ENCODE data around the gene PMEL.
"Not testable (repeated sequence)": the region's sequence is repeated elsewhere in the genome, so short reads cannot be mapped to it uniquely, and the experiment has no call there.

Gene PMEL

DNA sequence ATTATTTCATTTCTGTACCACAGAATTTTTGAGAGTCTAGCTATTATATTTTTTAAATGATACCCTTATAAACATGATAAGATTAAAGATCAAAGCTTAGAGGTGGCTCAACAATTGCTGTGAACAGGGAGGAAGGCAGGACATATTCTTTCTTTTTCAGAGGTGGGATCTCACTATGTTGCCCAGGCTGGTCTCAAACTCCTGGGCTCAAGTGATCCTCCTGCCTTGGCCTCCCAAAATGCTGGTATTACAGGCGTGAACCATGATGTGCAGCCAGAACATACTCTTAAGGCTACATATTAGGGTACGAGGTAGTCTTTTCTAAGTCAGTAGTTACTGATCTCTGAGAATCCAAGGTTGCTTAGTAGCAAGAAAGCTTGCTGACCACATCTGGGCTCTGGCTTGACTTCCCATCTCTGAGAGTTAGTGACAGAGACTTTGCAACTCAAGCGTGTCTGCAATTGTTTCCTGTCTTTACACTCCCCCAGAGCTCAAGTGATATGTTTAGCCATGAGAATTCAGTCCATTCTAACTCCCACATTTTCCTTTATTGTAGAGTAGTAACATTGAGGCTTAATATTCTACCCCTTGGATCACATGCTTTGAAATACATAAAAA, 16.6 kb upstream of the PMEL start:
- DNase-seq = no peak

DNA sequence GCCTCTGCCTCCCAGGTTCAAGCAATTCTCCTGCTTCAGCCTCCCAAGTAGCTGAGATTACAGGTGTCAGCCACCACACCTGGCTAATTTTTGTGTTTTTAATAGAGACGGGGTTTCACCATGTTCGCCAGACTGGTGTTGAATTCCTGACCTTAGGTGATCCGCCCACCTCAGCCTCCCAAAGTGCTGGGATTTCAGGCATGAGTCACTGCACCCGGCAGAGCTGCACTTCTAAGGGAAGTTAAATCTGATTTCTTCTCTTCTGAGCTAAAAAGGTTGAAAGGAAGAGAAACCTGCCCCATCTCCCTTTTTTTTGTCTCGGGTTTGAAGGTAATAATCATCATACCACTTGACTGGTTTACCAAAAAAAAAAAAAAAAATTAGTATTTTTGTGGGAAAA, 16.0 kb upstream of the PMEL start:
- DNase-seq = not testable (repeated sequence)

DNA sequence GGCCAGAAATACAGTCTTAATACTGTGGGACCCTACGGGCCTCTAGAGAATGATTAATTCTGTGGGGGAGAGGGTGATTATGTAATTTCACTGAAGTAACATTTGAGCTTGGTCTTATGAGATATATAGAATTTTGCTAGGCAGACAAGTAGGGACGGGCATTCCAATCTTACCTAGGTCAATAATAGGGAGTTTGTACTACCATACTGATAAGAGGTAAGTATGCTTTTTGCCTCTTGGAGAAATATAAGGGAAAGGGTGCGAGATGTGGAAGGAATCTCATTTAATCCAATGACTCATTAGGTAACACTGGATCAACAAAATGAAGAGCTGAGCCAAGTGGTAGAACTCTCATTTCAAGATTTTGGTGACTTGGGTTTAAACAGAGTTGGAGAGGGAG, 13.2 kb upstream of the PMEL start:
- DNase-seq = no peak

DNA sequence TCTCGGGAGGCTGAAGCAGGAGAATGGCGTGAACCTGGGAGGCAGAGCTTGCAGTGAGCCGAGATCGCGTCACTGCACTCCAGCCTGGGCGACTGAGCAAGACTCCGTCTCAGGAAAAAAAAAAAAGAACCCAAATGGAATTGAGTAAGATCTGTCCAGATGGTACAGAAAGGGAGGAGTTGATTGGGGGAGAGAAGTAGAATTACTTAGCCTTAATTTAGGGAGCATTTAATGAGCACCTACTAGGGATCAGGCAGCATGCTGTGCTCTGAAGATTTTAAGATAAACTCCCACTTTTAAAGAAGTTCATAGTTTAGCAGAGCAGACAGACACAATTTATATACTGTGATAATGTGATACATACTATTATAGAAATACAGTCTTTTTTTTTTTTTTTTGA, 12.6 kb upstream of the PMEL start:
- no peak for DNase-seq

DNA sequence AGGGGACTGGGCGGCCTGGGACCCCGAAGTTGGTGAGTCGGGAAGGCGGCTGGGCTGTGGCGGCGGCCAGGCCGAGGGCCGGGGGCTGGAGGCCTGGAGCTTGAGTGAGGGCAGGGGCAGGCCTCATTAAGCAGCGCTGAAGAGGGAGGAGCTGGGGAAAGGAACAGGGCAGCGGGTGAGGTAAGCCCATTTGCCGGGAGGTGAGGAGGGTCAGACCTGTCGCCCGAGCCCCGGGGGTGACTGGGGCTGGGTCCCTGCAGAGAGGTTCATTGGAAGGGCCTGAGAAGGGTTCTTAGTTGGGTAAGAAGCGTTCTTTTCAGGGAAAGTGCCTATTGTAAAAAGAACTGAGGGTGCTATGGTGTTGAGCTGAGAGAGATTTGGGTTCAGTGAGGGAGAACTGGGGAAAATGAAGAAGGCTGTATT, 8.5 kb upstream of the PMEL start:
- DNase-seq = peak; percentile 30

DNA sequence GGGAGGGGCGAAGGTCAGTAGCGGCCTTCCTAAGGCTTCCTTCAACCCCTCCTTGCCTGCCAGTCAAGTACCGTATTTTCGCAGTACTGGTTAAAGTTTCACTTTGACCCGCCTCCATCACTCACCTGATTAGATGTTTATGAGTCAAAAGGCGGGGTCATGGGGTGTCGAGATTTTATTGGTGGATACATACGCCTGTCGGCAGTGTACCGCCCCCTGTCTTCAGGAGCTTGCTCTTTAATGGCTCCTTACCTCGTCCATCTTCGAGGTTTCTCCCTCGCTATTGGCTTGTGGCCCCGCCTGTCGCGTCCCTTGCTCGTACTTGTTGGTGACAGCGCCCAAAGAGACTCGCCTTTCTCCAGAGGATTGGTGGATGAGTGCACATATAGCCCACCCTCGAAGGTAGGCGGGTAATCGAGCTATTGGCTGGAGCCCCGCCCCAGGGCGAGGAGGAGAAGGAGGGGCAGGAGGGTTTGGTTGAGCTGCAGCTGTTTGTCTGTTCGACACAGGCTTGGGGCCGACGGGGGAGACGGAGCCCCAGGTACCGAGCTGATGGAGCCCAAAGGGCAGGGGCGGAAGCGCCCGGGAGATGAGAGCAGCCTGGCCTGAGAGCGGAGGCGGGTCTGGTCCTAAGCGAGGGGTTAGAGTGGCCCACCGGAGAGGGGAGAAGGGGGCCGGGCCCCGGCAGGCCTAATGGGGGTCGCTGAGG, 7.9 kb upstream of the PMEL start, which contains the start of gene RAB5B:
TSS of gene RAB5B (plus strand) at position 480 of the 709 bp plus-strand sequence. CDS start 12,883 bp downstream, outside the sequence.
- peak; percentile 96 for DNase-seq

DNA sequence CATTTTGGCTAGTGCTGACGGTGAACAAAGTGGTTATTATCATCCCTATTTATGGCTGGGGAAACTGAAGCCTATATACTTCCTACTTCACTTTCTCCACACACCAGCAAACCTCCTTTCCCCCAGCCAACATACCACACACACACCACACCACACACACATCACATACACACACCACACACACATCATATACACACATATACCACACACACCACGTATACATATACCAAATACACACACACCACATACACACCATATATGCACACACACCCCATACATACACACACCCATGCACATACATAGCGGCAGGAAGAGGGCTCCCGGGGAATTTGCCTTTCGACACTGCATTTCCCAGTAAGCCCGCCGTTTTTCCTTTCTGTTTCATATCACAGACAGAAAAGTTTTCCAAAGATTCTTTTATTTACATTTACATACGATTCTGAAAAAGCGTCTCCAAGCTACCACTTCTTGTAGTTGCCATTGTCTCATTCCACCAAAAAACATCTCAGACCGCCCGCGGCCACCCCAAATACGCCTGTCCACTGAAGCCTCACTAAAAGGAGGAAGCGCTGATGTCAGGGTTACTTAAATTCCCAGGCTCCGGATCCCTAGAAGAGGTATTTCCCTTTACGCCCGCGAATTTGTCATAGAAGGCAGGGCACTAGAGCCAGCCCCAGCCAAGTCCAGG, 7.2 kb upstream of the PMEL start:
- DNase-seq = no peak

DNA sequence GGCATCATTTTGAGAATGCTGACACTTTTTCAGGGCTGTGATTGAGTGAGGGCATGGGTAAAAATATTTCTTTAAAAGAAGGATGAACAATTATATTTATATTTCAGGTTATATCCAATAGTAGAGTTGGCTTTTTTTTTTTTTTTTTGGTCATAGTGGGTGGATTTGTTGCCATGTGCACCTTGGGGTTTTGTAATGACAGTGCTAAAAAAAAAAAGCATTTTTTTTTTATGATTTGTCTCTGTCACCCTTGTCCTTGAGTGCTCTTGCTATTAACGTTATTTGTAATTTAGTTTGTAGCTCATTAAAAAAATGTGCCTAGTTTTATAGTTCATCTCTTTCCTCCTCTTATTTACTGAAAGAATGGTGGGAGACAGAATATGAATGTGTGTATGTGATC, 6.6 kb upstream of the PMEL start:
- DNase-seq = no peak

DNA sequence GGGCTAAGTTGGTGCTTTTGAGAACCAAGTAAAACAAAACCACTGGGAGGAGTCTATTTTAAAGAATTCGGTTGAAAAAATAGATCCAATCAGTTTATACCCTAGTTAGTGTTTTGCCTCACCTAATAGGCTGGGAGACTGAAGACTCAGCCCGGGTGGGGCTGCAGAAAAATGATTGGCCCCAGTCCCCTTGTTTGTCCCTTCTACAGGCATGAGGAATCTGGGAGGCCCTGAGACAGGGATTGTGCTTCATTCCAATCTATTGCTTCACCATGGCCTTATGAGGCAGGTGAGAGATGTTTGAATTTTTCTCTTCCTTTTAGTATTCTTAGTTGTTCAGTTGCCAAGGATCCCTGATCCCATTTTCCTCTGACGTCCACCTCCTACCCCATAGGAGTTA, 6.2 kb upstream of the PMEL start:
- no peak for DNase-seq

DNA sequence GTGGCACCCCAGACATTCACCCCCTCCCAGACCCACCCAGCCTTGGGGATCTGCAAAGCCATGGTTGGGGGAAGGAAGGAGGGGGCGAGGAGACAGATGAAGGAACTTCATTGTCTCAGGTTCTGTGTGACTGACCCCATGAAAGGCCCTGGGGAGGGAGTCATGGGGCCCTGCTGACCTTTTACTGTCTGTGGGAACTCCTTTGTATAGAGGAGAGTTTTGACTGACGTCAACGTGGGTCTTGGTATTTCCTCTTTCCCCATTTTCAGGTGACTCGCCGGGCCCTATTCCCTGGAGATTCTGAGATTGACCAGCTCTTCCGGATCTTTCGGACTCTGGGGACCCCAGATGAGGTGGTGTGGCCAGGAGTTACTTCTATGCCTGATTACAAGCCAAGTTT, 4.9 kb upstream of the PMEL start:
- DNase-seq = no peak

DNA sequence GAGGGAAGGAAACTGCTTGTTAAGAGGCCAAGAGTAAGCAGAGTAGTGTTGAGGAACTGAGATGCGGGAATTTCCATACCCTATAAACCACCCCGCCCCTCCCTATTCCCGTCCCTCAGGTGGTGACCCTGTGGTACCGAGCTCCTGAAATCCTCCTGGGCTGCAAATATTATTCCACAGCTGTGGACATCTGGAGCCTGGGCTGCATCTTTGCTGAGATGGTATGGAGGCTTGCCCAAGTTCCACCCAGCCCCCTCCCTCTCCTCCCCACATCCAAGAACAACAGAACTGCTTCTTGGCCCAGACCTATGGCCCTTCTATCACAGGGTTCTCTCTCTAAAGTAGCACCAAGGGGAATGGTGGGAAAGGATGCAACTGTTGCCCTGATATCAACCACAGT, 3.5 kb upstream of the PMEL start:
- DNase-seq = no peak

DNA sequence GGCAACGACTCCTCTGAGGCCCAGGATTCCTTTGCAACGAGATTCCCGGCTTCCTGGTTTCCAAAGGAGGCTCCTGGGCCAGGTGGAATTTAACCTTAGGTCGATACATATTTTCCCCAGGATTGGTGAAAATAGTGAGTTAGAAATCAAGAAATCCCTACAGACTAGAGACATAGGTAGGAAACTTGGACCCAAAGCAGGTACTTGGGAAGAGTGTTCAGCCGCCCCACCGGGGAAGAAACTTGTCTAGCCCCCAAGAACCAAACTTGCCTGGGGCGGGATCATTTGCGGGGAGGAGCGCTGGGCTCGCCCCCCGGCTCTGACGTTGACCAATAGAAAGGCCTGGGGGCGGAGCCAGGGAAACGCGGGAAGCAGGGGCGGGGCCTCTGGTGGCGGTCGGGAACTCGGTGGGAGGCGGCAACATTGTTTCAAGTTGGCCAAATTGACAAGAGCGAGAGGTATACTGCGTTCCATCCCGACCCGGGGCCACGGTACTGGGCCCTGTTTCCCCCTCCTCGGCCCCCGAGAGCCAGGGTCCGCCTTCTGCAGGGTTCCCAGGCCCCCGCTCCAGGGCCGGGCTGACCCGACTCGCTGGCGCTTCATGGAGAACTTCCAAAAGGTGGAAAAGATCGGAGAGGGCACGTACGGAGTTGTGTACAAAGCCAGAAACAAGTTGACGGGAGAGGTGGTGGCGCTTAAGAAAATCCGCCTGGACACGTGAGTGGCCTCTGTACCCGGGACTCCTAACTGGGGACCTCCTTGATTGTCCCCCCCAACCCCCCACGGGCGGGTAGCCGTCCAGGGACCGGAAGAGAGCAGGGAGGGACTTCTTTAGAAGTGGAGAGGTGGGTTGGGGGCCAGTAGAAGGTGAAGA, 803 bp upstream of the PMEL start, which contains the start of gene CDK2:
TSS of gene CDK2 (plus strand) at position 423 of the 874 bp plus-strand sequence. CDS start at position 602, 179 bp downstream.
- DNase-seq = peak; percentile 85

DNA sequence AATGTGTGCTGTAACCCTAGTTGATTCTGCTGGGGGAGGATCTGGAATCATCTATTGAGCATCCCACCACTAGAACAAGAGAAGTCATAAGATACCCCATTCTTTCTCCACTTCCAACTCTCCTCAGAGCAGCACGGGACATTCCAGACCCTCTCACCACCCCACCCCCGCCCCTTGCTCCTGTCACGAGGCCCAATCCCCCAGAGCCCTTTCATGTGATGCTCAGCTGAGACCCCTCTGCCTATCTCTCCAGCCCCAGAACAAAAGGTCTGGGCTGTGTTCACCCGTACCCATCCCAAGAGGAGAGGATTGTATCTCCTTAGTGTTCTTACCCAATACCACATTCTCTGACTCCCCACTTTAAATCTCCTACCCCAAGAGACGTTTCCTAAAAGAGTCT, 602 bp downstream of the PMEL start:
- DNase-seq = no peak

DNA sequence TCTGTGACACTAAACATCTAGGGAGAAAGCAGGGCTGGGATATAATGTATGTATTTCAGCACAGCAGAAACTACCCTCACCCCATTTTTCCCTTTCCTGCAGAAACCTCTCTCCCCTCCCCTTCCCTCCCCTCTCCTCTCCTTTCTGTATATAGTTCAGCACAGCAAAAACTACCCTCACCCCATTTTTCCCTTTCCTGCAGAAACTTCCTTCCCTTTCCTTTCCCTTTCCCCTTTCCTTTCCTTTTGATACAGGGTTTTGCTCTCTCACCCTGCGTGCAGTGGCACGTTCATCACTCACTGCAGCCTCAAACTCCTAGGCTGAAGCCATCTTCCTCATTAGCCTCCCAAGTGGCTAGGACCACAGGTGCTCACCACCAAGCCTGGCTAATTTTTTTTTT, 2.1 kb downstream of the PMEL start:
- DNase-seq = no peak

DNA sequence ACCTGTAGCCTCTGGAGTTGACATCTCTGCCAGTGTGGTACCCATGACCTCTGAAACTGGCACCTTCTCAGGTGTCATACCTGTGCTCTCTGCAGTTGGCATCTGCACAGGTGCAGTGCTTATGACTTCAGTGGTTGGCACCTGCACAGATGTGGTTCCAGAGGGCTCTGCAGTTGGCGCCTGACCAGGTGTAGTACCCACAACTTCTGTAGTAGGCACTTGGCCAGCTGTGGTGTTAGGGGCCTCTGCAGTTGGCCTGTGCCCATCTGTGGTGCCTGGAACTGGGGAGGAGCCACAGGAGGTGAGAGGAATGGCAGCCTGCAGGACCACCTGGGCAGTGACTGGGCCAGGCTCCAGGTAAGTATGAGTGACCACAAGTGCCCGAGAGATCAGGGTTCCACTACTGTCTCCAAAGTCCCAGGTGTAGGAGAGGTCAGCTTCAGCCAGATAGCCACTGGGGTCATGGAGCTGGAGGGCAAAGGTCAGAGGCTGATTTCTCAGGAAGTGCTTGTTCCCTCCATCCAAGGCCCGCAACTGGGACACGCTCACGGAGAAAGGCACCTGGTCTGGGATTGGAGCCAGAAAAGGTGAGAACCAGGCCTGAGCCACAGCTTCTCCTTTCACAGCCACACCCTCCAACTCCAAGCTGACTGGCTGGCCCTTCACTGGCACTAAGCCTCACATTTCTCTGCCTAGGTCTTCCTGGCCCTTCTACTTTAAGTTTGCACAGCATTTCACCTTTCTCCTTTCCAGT, 8.6 kb downstream of the PMEL start:
- no peak for DNase-seq

DNA sequence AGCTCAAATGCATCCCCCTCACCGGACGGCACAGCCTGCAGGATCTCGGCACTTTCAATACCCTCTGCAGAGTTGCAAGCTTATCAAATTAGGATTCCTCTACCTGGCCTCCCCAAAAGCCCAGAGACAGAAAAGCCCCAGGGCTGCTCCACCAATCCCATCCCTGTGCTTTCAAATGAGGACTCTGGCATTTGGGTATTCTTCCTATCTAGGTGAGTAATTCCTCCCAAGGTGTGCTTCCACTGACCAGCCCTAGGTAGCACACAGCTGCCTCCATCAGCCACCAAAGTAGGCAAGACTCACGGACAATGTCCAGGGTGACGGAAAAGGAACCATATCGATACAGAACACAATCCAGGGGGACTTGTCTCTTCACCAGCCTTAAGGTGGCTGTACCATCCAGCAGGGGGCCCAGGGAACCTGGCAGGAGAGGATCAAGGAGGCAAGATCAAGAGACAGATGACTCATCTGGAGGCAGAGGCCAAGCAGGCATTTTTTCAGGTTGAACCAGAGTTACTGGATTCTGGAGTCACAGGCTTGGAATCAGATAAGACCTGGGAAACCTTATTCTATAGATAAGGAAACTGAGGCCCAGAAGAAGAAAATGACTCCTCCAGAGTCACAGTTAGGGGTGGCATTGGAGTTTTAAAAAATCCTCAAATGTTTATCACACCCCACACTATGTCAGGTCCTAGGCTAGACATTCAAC, 9.9 kb downstream of the PMEL start:
- DNase-seq = peak; percentile 37

DNA sequence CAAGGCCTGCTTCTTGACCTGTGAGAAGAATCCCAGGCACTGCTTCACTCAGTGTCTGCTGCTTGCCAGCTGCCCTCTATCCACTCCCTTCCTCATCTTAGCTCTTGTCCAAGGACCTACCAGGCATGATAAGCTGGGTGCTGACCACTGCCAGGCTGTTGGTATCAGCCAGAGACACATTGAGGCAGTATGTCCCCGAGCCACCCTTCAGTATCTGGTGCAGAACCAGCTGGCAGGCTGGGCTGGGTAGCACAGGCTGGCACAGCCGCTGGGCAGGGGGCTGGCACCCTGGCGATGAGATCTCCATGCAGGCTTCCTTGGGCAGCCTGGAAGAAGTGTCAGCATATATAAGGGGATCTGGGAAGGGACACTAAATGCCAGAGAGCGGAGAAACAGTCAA, 10.5 kb downstream of the PMEL start:
- no peak for DNase-seq

DNA sequence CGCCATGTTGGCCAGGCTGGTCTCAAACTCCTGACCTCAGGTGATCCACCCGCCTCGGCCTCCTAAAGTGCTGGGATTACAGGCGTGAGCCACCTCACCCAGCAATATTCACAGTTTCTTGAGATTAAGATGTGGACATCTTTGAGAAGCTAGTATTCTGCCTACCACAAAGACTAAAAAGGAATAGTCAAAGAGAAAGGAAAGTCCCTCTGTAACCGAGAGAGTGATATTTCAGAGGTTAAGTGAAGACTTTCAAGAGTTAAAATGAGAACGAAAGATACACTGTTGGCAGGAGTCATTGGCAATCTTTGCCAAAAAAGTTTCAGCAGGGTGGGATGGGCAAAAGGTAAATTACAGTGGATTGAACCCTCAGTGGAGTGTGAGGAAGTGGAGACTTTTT, 19.3 kb downstream of the PMEL start:
- no peak for DNase-seq

DNA sequence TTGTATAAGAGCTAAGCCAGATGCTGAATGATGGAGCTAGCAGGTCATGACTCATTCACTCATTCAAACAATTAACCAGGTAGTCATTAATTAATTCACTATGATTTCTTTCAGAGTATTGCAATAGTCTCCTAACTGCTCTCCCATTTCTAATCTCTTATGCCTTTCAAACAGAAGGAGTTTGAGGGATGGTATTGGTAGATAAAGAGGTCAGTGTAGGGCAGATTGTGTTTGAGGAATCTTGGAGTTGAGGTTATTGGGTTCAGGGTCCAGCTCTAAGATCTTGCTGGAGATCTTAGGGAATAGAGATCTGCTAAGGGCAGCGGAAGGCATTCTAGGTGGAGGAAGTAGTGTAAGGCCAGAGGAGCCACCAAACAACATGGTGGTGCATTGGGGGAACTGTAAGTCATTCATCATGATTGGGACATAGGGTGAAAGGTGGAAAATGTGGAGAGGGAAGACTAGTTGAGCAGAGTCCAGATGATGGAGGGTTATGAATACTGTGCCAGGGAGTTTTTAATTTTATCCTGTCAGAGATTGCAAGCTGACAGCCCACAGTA, 23.2 kb downstream of the PMEL start:
- no peak for DNase-seq

DNA sequence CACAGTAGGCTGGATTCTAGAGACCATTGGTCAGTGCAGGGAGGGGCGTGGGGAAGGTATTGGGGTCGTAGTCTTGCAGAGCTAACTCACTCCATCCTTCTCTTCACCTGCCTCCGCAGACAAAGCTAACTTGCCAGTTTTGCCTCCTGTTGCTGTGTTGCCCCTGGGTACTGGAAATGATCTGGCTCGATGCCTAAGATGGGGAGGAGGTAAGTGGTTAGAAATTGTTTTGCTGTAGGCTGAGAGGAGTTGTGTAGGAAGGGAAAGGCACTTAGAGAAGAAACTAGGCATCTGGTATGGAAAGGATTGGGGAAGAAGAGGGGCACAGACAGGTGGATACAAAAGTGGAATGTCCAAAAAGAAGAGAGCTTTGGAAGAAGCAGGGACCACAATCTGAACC, 23.8 kb downstream of the PMEL start:
- DNase-seq = no peak

DNA sequence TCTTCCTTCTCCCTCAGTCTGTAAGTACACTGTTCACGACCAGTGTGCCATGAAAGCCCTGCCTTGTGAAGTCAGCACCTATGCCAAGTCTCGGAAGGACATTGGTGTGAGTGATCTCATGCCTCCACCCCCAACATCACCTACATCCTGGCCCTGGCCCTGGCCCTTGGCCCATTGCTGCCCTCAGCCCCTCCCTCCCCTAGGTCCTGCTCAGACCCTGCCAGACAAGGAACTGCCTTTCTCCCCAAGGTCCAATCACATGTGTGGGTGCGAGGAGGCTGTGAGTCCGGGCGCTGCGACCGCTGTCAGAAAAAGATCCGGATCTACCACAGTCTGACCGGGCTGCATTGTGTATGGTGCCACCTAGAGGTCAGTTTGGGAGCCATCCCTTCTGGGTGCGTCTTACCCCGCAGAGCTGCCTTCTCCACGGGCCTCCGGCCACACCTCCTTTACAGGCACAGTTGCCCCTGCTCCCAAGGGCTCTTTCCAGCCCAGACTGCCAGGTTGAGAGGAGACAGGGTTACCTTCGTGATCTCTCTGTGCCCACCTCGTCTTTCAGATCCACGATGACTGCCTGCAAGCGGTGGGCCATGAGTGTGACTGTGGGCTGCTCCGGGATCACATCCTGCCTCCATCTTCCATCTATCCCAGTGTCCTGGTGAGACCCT, 25.6 kb downstream of the PMEL start:
- peak; percentile 84 for DNase-seq

All from activated CD4-positive, alpha-beta T cell treated with anti-CD3 and anti-CD28 coated beads, Interleukin-2, amount 50 U/mL, for 1 hour (primary cell).